Stimulated activated CD8-positive, alpha-beta memory T cell treated with anti-CD3 and anti-CD28 coated beads, Interleukin-7, amount 100 ng/mL, for 1 hour (primary cell): ENCODE data around the gene CTNNB1.
A peak's percentile ranks its signal among the peaks of the same experiment; 100 is the strongest.

ENCODE experiments used
- DNase-seq, 2 donors: peaks; one replicate each; pipeline ENCODE4 v3.0.0-alpha.2; 2020; ENCODE audit warnings: low read depth in 2 of 2

CTNNB1 gene

DNA sequence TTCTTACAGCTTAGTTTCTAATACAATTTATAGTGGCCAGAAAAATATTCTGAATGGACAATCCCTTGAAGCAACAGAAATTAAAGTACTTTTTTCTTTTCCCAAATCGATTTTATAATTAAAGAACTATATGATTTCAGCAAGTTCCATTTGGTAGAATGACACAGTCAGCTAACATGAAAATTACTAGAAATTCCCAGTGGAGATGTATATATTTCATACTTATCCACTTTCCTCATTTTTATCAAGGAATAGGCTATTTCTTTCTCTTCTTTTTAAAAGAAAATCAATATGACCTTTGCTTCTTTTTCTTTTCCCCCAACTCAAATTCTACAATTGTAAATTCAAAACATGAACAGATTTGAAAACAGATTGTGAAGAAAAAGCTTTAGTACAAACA is 6.4 kb upstream of the CTNNB1 start:
- no peak for DNase-seq

DNA sequence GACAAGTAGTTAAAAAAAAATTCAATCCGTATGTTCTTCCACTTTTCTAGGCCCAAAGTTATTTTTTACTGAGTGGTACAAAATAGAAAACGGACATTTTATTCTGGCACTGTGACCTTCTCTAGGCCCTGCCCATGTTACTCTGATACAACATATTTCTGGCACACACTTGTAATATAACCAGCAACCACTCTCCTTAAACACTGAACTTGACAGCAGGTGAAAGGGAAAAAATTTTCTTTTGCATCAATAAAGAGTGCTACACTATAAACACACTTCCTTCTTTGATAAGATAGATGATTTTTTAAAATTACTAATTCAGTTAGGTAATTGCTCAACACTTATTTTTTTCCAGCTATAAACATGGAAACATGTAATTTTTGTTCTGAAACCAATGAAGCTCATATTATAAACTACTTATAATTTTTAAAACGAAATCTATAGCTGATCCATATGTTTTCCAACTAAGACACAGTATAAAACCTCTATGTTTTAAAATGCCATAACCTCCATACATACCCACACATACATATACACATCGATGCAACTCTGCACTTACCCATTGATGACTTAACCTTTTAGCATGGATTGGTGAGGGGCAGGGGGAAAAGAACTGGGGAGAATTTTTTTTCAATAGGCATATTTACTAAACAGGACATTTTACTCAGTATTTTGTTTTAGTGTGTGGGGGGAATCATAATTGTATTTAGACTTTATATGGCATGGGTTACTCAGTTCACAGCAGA is 5.3 kb upstream of the CTNNB1 start:
- no peak for DNase-seq

DNA sequence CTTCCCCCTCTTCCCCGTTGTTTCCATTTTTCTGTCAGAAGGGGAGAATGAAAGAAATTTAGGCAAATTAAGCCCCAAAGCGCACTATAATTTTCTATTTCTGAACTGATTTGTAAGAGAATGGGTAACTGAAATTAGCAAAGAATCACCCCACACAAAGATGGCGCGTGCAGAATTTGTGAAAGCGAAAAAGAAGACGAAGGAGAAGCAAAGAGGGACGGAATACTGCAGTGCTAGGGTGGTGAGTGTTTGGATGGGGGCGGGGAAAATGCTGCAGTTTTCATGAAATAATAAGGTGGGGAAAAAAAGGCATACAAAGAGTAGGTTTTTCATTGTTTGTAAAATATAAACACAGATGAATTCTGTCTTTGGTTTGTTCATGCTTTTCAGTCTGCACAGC is 4.6 kb upstream of the CTNNB1 start:
- no peak for DNase-seq

DNA sequence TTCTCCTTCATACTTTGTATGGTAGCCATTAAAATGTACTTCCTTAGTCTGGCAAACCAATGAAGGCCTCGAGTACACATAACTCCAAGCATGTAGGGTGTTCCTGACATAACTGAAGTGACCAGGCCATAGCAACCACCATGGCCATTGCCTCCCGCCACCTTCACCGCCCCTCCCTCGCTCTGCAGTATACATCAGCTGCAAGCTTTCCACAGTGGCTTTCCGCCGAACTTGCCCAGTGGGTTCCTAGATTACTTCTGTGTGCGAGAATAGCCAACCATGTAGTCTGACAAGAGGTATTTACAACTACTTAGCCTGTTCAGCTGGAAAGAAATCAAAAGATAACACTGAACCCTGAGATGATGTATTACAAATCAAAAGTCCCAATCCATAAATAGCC is 3.4 kb upstream of the CTNNB1 start:
- DNase-seq, result no peak

DNA sequence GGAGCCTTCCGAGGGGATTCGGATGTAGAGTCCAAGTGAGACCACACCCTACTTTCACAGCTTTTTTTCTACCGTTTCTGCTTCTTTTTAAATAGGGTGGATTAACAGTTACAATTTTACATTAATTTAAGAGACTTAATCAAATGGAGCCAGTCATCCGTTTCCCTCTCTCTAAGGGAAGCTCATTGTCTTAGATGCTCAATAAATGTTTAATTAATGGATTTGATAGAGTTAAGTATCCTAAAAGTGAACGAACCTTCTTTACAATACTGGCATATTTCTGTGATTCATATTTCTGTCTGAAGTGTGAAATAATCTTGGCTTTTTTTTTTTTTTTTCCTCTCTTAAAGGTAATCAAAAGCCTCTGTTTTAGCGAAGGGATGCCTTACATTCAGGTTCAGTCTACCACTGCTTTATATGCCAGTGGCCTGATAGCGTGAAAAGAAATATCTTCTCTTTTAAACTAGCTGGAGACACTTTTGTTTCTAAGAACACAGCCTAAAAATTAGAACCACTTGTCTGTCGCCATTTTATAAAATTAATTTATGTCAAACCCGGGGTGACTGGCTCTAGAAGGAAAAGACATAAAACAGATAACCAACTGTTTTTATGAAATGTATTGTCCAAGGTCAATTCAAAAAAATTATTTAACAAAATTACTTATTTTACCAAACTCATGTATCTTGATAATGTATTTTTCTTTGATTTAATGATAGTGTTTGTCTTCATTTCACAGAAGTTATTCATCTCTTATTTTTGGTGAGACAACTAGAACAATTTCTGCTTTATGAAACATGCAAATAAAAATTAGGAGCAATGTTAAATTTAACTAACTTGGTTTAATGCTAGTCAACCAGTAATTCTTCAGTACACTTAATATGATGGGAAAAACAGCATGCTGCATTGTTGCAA is 2.5 kb upstream of the CTNNB1 start:
- DNase-seq, result no peak

DNA sequence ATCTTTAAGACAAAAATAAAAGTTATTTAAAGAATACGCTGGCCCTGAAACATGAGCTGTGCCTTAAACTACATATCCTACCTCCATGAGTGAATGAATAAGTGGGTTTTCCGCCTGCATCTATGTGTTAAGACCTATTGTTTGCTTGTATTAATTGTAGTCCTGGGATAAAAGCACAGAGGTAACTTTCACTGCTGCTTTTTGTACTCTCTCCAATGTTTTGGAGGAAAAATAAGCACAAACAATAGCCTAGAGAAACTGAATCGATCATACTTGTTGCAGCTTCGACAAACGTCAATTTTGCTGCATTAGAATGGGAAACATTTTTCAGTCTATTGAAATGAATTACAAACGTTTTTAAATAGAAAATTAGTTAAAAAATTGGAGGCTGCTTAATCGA is 1.3 kb upstream of the CTNNB1 start:
- DNase-seq, result no peak

DNA sequence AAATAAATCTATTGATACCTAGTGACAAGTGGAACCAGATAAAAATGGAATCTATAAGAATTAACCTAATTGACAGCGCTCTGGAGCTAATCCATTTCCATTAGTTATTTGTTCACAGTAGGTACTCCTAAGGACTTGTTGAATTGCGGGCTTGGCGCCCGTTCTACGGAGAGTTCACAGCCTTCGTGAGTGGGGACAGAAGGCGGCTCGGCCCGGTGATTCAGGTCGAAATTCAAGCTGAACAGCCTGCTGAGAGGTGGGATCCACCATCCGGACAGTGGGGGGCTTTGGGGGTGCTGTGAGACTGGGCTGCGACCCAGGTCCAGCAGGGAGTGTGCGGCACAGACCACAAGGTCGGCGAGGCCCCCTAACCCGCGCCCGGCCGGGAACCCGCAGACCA is 779 bp upstream of the CTNNB1 start:
- peak in 1 of 2 donors; percentile 3 for DNase-seq

DNA sequence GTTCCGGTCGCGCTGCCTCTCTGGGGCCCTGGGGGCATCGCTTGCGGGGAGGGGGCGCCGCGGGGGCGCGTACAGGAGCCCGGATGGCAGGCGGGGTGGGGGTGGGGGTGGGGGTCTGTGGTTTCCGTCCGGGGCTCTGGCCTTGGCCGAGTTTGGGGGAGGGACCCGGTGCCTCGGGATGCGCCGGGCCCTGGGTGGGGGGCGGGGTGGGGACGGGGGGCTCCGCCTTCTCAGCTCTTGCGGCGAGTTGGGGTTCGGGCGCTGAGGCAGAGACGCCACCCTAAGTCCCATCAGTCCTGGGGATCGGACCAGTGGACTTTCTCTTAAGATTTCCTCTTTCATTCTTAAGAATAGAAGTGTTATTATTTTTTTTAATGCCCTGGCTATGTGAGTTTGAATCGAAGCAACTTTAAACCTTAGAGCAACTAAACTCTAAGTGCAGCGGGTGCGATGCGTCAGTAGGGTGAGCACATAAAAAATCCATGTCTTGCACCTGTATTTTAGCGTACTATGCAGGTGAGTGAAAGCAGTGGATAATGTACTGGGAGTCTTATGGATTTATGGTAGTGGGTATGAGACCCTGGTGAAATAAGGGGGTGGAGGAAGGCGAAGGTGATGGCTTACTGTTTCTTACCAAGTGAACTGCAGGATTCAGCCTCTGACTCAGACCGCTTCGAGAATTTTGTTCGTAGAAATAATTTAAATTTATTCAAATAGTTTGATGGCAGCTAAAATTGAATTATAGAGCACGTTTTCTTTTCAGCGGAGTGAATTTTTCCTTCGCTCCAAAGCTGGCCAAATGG is 762 bp downstream of the CTNNB1 start:
- peak in 1 of 2 donors; percentile 16 for DNase-seq

DNA sequence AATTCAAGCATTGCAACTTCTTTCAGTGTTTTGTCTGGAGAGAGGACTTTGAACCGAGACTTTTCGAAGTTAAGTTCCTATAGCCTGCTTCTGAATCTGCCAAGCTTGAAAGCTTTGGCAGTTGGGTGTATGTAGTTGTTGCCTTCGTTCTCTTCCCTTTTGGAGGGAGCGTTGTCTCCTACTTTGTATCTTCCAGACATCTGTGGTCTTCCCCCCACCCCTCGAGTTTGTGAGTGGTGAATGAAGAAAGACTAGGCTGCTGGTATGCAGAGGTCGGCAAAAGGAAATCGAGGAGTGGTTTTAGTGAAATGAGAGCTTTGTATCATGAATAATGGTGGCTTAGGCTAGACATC is 1.3 kb downstream of the CTNNB1 start:
- no peak for DNase-seq

DNA sequence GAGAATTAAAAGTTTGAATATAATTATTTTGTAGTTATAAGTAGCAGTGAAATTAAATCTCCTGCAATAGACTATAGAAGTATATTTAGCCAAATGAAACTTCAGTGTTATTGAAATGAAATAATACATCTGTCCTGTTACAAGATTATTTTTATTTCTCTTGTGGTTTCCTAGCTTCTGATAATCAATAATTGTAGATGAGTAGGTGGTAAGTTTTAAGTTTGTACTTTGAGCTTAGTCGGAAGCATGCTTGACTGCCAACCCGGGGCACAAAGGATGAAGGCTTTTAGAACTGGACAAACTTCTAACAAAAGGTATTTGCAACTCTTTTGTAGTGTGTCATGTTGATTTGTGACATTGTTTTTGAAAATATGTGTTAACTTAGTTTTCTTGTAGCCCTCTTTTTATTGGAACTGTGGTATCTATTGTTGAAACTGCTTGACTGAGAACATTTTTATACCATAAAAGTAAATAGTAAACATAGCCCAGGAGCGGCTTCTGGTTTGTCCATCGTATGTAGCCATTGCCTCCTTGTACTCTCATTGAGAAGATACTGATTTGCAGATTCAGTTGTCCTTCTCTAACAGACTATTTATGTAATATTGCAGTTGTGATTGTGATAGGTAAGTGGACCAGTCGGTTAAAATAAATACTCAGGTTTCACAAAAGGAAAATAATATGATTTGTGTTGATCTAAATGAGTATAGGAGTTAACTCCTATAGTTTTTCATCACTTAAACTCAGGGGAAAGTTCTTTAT is 2.9 kb downstream of the CTNNB1 start:
- DNase-seq, result no peak

DNA sequence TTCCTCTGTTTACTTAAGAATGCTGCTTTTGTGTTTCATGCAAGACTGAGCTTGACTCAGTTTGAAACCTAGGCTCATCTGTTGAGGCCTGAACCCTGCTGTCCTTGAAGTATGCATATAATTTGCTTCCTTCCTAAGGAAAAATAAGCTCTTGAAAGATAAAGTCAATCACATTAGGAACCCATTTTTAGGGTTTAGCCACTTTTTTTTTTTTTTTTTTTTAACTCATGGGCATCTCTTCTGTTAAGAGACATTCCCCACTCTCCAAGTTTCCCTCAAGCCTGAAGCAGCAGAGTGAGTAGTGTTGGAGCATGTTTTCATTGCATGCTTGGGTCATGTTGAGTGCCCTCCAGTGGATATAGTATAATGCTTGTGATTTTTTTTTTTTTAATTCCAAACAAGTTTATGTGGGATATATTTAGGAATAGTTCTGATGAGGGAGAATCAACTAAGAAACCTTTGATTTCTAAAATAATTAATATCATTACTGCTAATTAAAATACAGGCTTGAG is 3.6 kb downstream of the CTNNB1 start:
- no peak for DNase-seq

DNA sequence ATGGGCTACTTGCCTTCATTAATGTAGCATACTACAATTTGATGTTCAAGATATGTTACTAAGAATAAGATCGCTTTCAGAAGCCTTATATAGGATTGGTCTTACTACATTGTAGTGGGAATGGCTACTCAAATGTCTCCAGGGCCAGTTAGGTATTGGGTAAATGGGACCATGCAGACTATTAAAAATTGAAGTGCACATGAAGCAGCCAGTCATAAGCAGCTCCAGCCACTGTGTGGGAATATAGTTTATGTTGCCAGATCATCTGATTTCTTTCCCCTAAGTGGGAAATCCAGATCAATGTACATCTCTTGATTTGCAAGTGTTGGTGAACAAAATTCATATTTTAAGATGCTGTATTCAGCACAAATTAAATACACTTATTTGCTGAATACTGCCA is 5.1 kb downstream of the CTNNB1 start:
- DNase-seq, result no peak

DNA sequence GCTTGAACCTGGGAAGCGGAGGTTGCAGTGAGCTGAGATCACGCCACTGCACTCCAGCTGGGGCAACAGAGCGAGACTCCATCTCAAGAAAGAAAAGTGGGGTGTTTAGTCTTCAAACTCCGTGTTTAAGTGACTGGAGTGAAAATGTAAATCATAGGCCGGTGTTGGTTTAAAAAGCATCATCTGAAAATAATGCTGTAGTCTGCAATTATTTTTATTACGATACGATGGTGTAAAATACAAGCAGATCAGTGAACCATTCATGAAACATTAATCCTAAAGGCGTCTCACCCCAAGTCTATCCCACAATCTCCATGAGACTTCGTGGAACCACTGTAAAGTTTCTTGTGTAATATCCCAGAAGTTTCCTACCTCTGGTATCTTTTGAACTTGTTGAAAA is 6.3 kb downstream of the CTNNB1 start:
- DNase-seq, result no peak

DNA sequence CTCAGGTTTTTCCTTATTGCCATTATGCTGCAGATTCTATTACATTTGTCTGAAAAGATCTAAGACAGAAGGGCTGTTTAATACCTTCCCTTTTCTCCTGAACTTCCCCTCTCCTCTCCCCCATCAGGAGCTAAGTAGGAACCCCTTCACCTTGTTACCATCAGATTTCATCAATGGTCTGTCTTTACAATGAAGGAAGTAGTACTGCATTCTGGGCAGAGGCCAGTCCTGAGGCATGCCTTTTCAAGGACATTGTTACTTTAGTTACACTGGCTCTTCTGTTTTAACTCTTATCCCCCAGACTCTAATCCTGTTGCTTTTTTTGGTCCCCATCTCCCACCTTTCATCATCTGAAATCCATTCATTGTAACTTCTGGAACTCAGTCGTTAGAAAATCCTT is 8.1 kb downstream of the CTNNB1 start:
- DNase-seq, result no peak

DNA sequence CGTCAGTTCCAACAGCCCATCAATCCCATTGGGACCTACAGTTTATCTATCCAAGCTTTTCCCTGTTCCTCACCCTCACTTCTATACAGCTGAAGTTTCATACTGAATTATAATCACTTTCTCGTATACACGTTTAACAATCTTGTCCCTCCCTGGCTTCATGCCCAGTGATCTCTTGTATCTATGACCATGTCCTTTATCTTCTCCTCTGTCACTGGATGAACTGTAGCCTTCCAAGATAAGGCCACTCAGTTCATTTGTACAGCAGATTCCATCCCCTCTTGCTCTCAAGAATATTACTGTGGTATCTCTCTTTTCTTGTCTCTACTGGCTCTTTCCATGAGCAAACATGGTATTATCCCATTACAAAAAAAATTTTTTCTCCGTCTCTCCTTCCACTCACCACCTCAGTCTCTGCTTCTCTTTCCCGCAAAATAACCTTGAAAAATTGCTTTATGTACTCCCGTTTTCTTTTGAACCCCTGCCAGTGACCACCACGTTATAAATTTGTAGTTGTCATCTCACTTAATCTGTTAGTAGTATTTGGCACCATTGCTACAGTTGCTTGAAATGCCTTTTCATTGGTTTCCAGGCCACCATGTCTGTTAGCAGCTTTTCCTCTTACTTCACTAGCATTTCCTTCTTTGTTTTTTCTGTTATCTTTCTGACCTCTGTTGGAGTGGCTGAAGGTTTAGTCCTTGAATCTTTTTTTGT is 9.4 kb downstream of the CTNNB1 start:
- DNase-seq, result no peak

DNA sequence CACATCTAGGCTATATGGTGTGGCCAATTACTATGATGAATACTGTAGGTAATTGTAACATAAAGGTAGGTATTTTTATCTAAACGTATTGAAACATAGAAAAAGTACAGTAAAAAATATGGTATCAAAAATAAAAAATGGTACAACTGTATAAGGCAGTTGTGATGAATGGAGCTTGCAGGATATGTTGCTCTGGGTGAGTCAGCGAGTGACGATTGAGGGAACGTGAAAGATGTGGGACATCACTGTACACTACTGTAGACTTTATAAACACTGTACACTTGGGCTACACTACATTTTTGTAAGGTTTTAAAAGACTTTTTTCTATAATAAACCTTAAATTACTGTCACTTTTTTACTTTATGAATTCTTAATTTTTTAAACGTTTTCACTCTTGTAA is 10.3 kb downstream of the CTNNB1 start:
- DNase-seq, result no peak

DNA sequence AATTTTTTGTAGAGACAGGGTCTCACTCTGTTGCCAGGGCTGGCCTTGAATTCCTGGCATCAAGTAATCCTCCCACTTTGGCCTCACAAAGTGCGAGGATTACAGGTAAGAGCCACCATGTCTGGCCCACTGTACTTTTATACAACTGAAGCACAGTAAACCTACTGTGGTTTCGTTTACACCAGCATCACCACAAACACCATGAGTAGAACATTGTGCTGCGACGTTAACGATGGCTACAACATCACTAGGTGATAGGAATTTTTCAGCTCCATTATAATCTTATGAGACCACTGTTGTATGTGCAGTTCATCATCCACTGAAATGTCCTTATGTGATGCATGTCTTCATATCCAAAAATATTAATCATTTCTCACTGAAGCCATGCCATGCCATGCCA is 11.7 kb downstream of the CTNNB1 start:
- DNase-seq, result no peak

DNA sequence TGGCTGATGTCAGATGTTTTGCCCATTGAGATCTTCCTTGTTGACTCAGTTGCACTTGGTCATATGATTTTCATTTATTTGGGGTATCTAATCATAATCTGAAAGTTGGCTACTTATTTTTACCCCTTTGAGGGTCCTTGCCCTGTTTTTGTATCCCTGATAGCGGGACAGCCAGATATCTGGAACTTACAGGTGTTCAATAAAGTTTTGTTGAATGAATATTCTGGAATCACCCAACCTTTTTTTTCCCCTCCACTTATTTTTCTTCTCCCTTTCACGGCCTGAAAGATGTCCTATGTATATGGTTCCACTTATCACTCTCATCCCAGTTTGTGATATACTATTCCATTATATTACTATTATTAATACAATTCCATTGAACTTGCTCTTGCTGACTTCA is 12.8 kb downstream of the CTNNB1 start:
- DNase-seq, result no peak

DNA sequence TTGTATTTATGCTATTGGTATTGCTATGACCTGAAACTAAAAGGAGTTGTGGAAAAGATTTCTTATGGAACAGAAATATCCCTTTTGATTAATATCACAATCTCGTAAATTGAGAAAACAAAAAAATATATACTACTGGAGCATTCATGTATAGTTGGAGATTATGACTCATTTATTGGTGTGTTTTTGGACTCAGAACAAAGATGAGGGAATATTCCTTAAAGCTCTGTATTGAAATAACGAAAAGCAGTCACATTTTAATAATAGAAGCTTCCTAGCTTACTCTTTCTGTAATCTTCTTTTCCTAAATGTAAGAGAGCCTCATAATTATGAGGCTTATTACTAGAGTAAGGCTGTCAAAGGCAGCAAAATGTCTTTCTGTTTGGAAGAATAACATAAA is 14.3 kb downstream of the CTNNB1 start:
- no peak for DNase-seq

DNA sequence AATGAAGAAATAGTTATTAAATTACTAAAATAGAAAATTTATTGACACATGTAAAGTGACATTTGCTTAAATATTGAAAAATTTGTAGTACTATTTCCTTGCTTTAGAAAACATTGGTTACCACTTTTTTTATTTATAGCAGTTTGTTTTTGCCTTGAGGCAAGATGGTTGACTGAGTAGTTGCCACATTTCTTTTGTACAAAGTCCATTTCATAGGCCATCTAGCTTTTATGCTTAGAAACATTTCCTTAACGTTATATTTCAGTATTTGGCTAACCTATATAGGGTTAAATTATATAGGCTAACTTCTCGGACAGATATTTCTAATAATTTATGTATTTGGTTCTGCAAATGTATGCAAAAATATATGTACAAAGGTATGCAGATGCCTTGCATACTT is 17.1 kb downstream of the CTNNB1 start:
- no peak for DNase-seq

DNA sequence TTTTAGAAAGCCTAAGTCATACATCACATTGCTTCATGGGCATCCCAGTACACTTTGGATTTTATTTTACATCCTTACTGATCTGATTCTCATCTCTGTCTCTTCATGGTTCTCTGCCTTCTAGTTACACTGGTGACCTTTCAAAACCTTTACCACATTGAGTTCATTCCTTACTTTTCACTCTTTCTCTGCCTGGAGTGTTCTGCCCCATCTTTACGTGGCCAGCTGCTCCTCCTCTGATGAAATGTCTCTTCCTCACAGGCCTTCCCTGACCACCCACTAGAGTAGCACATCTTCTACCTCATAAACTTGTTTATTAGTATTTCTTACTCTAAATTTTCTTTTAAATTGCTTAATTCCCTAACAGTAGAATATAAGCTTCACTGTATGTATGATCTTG is 17.7 kb downstream of the CTNNB1 start:
- no peak for DNase-seq
